HG03097 (cell line): ENCODE results near the gene AGPAT2.
"Not testable (repeated sequence)": the region's sequence is repeated elsewhere in the genome, so short reads cannot be mapped to it uniquely, and the experiment has no call there.

ENCODE experiments used
- ATAC-seq: cut with Tn5 transposase; IDR thresholded peaks from one replicate; pipeline ENCODE4 v1.9.1; 2021; ENCODE audit not compliant: unreplicated experiment, low FRiP score

Gene AGPAT2

GRCh38 chr9:136650648-136651047 lies 36.6 kb downstream of the AGPAT2 start:
- no peak for ATAC-seq

DNA sequence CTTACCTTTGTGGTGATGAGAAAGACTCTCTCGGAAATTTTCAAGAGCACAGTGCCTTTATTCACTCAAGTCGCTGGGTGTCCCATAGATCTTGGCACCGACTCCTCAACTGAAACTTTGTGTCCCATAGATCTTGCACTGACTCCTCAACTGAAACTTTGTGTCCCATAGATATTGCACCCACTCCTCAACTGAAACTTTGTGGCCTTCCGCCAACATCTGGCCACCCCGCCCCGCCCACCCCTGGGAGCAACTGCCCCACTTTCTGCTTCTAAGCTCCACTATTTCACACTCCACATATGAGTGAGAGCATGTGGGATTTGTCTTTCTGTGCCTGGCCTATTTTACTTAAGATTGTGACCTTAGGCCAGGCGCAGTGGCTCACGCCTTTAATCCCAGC lies 37.2 kb downstream of the AGPAT2 start:
- no peak for ATAC-seq

GRCh38 chr9:136648751-136649150 lies 38.5 kb downstream of the AGPAT2 start:
- no peak for ATAC-seq

- no peak for ATAC-seq
Observed at GRCh38 chr9:136646827-136647711, 40.2 kb downstream of the AGPAT2 start.

DNA sequence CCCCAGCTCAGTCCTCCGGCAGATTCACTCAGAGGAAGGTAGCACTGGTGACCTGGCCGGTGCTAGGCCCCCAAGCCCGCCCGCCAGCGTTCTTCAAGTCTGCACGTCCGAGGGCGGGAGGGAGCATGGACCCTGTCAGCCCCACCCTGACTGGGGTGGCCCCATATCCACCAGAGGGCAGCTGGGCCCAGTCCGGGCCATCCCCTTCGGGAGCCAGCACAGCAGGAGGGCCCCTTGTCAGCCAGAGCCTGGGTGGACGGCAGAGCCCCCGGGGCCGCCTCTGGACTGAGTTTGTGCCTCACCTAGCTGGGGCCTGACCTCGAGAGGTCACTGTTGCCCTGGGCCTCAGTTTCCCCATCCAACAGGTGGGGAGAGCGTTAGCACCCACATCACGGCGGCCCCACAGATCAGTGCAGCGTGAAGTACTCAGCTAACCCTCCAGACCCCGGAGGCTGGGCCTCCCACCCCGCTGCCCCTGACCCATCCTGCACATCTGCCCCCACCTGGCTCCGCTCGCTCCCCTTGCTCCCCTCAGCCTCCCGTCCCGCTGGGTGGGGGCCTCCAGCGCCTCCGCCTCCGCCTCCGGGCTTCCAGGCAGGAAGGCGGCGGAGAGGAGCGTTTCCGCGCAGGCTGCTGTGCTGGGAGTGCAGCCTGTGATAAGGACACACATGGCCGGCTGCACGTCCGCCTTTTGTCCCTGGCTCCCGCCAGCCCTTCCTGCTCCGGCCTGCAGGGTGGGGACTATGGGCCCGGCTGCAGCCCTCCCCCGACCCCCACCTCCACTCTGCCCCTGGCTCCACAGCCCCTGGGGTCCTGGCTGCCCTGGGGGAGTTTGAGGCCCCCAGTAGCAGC lies 41.1 kb downstream of the AGPAT2 start:
- no peak for ATAC-seq

DNA sequence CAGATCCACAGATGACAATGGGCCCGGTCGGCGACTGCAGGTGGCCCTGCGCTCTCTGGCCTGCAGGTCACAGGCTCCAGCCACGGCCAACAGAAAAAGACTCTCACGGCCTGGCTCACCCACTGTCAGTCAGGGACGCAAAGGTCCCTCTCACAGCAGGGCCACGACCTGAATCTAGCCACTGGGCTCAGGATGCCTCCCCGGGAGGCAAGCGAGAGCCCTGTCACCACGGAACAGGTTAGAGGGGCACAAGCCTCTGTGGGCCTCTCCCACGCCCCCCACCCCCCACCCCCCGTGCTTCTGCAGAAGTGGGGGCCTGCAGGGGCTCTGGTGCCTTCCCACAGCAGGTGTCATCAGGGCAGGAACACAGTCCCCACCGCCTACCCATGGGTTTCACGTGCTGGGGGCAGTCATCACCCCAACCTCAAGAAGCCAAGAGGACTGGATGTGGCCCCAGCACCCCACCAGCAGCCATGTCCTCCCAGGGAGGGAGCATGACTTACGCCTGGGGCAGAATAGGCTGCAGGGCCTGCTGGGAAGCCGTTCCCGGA lies 41.8 kb downstream of the AGPAT2 start:
- ATAC-seq: no peak

- no peak for ATAC-seq
Observed at GRCh38 chr9:136644593-136645351, 42.5 kb downstream of the AGPAT2 start.

- no peak for ATAC-seq
Observed at GRCh38 chr9:136644343-136644592, 43.0 kb downstream of the AGPAT2 start.

DNA sequence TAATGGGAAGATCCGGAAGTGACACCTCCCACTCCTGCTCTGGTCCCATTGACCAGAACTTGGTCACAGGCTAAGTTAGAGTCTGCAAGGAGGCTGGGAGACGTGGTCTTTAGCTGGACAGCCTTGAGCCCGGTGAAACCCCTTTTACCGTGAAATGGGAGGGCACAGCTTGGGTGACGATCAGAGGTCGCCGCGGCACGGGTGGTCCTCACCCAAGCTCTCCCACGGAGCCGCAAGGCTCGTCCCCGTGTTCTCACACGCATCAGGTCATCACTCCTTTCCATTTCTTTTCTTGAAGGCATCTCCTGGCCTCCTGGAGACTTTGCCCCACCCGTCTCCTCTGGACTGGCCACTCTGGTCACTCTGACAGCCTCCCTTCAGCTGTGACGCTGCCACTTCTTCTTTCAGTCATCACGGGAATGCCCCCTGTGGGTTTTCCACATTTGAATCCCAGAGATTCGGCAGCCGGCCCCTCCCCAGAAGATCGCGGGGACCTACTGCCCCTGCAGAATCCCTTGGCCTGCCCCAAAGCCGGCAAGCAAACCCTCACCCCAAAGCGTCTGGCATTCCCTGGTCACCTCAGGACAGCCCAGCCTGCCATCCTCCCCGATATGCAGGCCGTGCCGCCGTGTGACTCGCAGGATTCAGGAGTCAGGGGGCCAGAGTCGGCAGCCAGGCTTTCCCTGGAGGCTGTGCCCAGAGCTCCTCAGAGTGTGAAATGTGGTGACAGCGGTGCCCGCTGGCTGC lies 43.5 kb downstream of the AGPAT2 start:
- ATAC-seq: no peak

DNA sequence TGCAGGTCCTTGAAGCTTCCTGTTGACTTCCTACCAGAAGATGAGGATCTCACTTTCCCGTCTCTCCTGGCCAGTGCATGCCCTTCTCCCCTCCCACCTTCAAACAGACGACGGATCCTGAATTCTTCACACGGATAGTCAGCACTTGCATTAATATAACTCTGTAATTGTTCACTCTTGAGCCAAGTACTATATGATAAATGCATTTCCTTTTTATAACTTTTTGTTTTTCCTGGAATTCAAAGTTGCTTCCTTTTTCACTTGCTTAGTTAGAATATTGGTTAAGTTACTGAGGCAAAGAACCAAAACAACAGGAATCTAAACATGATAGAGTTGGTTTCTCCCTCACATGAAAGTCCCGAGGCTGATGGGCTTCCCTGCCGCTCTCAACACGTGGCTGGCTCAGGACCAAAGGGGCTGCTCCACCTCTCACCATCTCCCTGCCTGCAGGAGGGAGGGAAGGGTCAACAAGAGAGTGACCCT lies 44.8 kb downstream of the AGPAT2 start:
- ATAC-seq: no peak

- ATAC-seq: no peak
Observed at GRCh38 chr9:136640171-136641111, 46.8 kb downstream of the AGPAT2 start.

- no peak for ATAC-seq
Observed at GRCh38 chr9:136634904-136635303, 52.4 kb downstream of the AGPAT2 start.

- ATAC-seq: not testable (repeated sequence)
Observed at GRCh38 chr9:136632491-136633106, 54.7 kb downstream of the AGPAT2 start.

- not testable (repeated sequence) for ATAC-seq
Observed at GRCh38 chr9:136632072-136632471, 55.2 kb downstream of the AGPAT2 start.

- no peak for ATAC-seq
Observed at GRCh38 chr9:136631038-136632000, 55.9 kb downstream of the AGPAT2 start.

GRCh38 chr9:136630662-136630992 lies 56.6 kb downstream of the AGPAT2 start:
- ATAC-seq: no peak

GRCh38 chr9:136629879-136630661 lies 57.2 kb downstream of the AGPAT2 start:
- no peak for ATAC-seq
